ENCODE results near the gene CLDN6. TPM values are rescaled to one million over a fixed set of nuclear protein-coding genes. Genes with fewer than 3 reads are reported as not detected.

The CLDN6 gene
- total RNA-seq, 1 donor from 2014 or later: not detected

- intact Hi-C loops (cut with micrococcal nuclease): loop anchor here (1.0 to 5.0 kb wide), 8 partner anchors 20 to 258 kb away; partner anchors contain the start of genes PAQR4, PKMYT1 and ZSCAN10
- Mint-ChIP-seq H3K27me3 (peaks cover 1% of the 10 kb centered on the region), H3K9me3 (no peaks in the 10 kb centered on the region), H3K36me3 (ENCODE audit: low read depth) (peaks cover 21% of the 10 kb centered on the region), H3K27ac (peak within 1 kb of the TSS; percentile 99), H3K4me1 (peaks cover 45% of the 10 kb centered on the region), H3K4me3 (peak within 1 kb of the TSS; percentile 92)
- CTCF ChIA-PET: interaction anchor here (1.1 to 2.1 kb wide), 4 partner anchors 8 to 22 kb away, joined by 3 to 8 read pairs (median 6); no protein-coding TSS in a partner anchor
- ATAC-seq (ENCODE audit: low read depth): peak; percentile 76
- POLR2A ChIA-PET: interaction anchor here (0.6 to 3.9 kb wide), 9 partner anchors 7 to 250 kb away, joined by 3 to 40 read pairs (median 5); partner anchors contain the start of genes PKMYT1, ZNF213 and ZSCAN10
- DNase-seq: peak; percentile 93
- no peak for TF ChIP-seq CTCF (IDR thresholded peaks at IDR 0.05)
Measured at GRCh38 chr16:3023669-3024478, 5.9 kb upstream of the CLDN6 start, which contains the start of the genes HCFC1R1 and THOC6. Gene HCFC1R1, minus strand, starts transcription at chr16:3023942. Its CDS starts 1 bp downstream, at chr16:3023941. Gene THOC6, plus strand, starts transcription at chr16:3024035. Its CDS starts 292 bp downstream, at chr16:3024327.

- Mint-ChIP-seq H3K9me3 (no peaks in the 10 kb centered on the region), H3K27me3 (no peaks in the 10 kb centered on the region), H3K36me3 (ENCODE audit: low read depth) (peaks cover 21% of the 10 kb centered on the region), H3K4me3 (peak overlapping the region; percentile 92), H3K4me1 (peaks cover 47% of the 10 kb centered on the region), H3K27ac (peak overlapping the region; percentile 99)
- no peak for DNase-seq
- ChIA-PET CTCF (interaction anchor here (0.6 to 1.8 kb wide), 4 partner anchors 8 to 21 kb away, joined by 3 to 8 read pairs (median 4); no protein-coding TSS in a partner anchor), POLR2A (interaction anchor here (1.6 to 3.9 kb wide), 5 partner anchors 8 to 112 kb away, joined by 4 to 40 read pairs (median 8); partner anchors contain the start of genes ZNF213 and ZSCAN10)
- no peak for TF ChIP-seq CTCF (IDR thresholded peaks at IDR 0.05)
- intact Hi-C loops (cut with micrococcal nuclease): loop anchor here (5.0 kb wide), 3 partner anchors 74 to 116 kb away; partner anchors contain the start of gene ZSCAN10
- ATAC-seq (ENCODE audit: low read depth): no peak
Measured at GRCh38 chr16:3023415-3023668, 5.4 kb upstream of the CLDN6 start.

- Mint-ChIP-seq H3K4me1 (peaks cover 49% of the 10 kb centered on the region), H3K27ac (peak overlapping the region; percentile 99), H3K4me3 (peak overlapping the region; percentile 92), H3K9me3 (no peaks in the 10 kb centered on the region), H3K27me3 (no peaks in the 10 kb centered on the region), H3K36me3 (ENCODE audit: low read depth) (peaks cover 21% of the 10 kb centered on the region)
- ChIA-PET POLR2A (interaction anchor here (0.6 to 3.9 kb wide), 7 partner anchors 8 to 112 kb away, joined by 3 to 40 read pairs (median 5); partner anchors contain the start of genes ZNF213 and ZSCAN10), CTCF (interaction anchor here (0.6 to 1.8 kb wide), 7 partner anchors 9 to 107 kb away, joined by 3 to 8 read pairs (median 5); no protein-coding TSS in a partner anchor)
- DNase-seq: no peak
- TF ChIP-seq CTCF (IDR thresholded peaks at IDR 0.05): no peak
- ATAC-seq (ENCODE audit: low read depth): no peak
- intact Hi-C loops (cut with micrococcal nuclease): loop anchor here (5.0 kb wide), 3 partner anchors 74 to 116 kb away; partner anchors contain the start of gene ZSCAN10
Measured at GRCh38 chr16:3022684-3023414, 4.9 kb upstream of the CLDN6 start.

- POLR2A ChIA-PET: interaction anchor here (0.6 to 3.9 kb wide), 5 partner anchors 9 to 113 kb away, joined by 3 to 40 read pairs (median 8); partner anchors contain the start of gene ZNF213
- ATAC-seq (ENCODE audit: low read depth): peak; percentile 18
- CTCF ChIA-PET: interaction anchor here (1.1 to 1.8 kb wide), 7 partner anchors 9 to 107 kb away, joined by 3 to 8 read pairs (median 5); no protein-coding TSS in a partner anchor
Measured at GRCh38 chr16:3022208-3022683, 4.3 kb upstream of the CLDN6 start.

More at GRCh38 chr16:3022208-3022683, 4.3 kb upstream of the CLDN6 start:
- Mint-ChIP-seq H3K4me3 (peak overlapping the region; percentile 92), H3K27me3 (no peaks in the 10 kb centered on the region), H3K9me3 (no peaks in the 10 kb centered on the region), H3K4me1 (peaks cover 49% of the 10 kb centered on the region), H3K27ac (peak overlapping the region; percentile 99), H3K36me3 (ENCODE audit: low read depth) (peaks cover 19% of the 10 kb centered on the region)
- no peak for TF ChIP-seq CTCF (IDR thresholded peaks at IDR 0.05)
- peak; percentile 63 for DNase-seq
- intact Hi-C loops (cut with micrococcal nuclease): loop anchor here (5.0 kb wide), 3 partner anchors 75 to 115 kb away; partner anchors contain the start of gene ZSCAN10
